ENCODE results near the gene ANKS6. TPM values are rescaled to one million over a fixed set of nuclear protein-coding genes. Genes with fewer than 3 reads are reported as not detected.
A peak's percentile ranks its signal among the peaks of the same experiment; 100 is the strongest.

ANKS6 gene
- total RNA-seq, 1 donor from 2014 or later, result 10.9 TPM

DNA sequence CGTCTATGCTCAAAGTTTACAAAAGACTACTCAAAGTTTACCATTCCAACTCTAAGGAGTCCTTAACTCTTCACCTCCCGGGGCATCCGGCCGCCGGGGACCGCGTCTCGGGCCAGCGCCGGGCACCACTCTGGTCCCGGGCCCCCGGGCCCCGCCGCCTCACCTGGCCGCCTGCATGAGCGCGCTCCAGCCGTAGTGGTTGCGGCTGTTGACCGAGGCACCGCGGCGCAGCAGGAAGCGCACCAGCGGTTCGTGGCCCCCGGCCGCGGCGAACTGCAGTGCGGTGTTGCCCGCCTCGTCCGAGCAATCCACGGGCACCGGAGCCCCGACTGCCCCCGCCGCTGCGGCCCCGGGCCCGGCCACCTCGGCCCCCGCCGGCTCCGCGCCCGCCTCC is 388 bp downstream of the ANKS6 start:
- DNase-seq (ENCODE audit: low spot score), result no peak
- peaks cover 23% of the 10 kb centered on the region for H3K4me1 Mint-ChIP-seq (ENCODE audit: low read depth)
- peaks cover 10% of the 10 kb centered on the region for H3K36me3 Mint-ChIP-seq (ENCODE audit: low read depth)
- H3K4me3 Mint-ChIP-seq (ENCODE audit: low read depth), result peak overlapping the region; percentile 10
- peaks cover 14% of the 10 kb centered on the region for H3K9me3 Mint-ChIP-seq
- intact Hi-C loops (cut with micrococcal nuclease), result no loop called here
- H3K27ac Mint-ChIP-seq, result no peak overlapping the region
- H3K27me3 Mint-ChIP-seq (ENCODE audit: low read depth), result peaks cover 28% of the 10 kb centered on the region

- Mint-ChIP-seq H3K36me3 (ENCODE audit: low read depth) (peaks cover 10% of the 10 kb centered on the region), H3K9me3 (peaks cover 14% of the 10 kb centered on the region), H3K27me3 (ENCODE audit: low read depth) (peaks cover 28% of the 10 kb centered on the region), H3K27ac (no peak overlapping the region), H3K4me3 (ENCODE audit: low read depth) (peak overlapping the region; percentile 10), H3K4me1 (ENCODE audit: low read depth) (peaks cover 23% of the 10 kb centered on the region)
- intact Hi-C loops (cut with micrococcal nuclease), result no loop called here
- DNase-seq (ENCODE audit: low spot score), result no peak
Observed at GRCh38 chr9:98795295-98795955, 930 bp downstream of the ANKS6 start.

GRCh38 chr9:98794802-98795201 is 1.6 kb downstream of the ANKS6 start:
- Mint-ChIP-seq H3K4me3 (ENCODE audit: low read depth) (peak overlapping the region; percentile 10), H3K27ac (no peak overlapping the region), H3K27me3 (ENCODE audit: low read depth) (peaks cover 28% of the 10 kb centered on the region), H3K9me3 (peaks cover 14% of the 10 kb centered on the region), H3K36me3 (ENCODE audit: low read depth) (peaks cover 10% of the 10 kb centered on the region), H3K4me1 (ENCODE audit: low read depth) (peaks cover 23% of the 10 kb centered on the region)
- no peak for DNase-seq (ENCODE audit: low spot score)
- intact Hi-C loops (cut with micrococcal nuclease), result no loop called here

GRCh38 chr9:98793031-98793430 is 3.3 kb downstream of the ANKS6 start:
- Mint-ChIP-seq H3K4me3 (ENCODE audit: low read depth) (no peak overlapping the region), H3K27me3 (ENCODE audit: low read depth) (peaks cover 21% of the 10 kb centered on the region), H3K9me3 (peaks cover 5% of the 10 kb centered on the region), H3K27ac (no peak overlapping the region), H3K36me3 (ENCODE audit: low read depth) (peaks cover 3% of the 10 kb centered on the region), H3K4me1 (ENCODE audit: low read depth) (peaks cover 23% of the 10 kb centered on the region)
- intact Hi-C loops (cut with micrococcal nuclease), result no loop called here
- DNase-seq (ENCODE audit: low spot score), result no peak

GRCh38 chr9:98791608-98792490 is 4.5 kb downstream of the ANKS6 start:
- intact Hi-C loops (cut with micrococcal nuclease), result loop anchor here (1.0 kb wide), 1 partner anchor 477 kb away; no protein-coding TSS in a partner anchor
- no peaks in the 10 kb centered on the region for H3K36me3 Mint-ChIP-seq (ENCODE audit: low read depth)
- H3K27ac Mint-ChIP-seq, result no peak overlapping the region
- peaks cover 20% of the 10 kb centered on the region for H3K4me1 Mint-ChIP-seq (ENCODE audit: low read depth)
- no peaks in the 10 kb centered on the region for H3K9me3 Mint-ChIP-seq
- H3K27me3 Mint-ChIP-seq (ENCODE audit: low read depth), result peaks cover 13% of the 10 kb centered on the region
- H3K4me3 Mint-ChIP-seq (ENCODE audit: low read depth), result no peak overlapping the region
- DNase-seq (ENCODE audit: low spot score), result no peak

GRCh38 chr9:98790842-98791607 is 5.3 kb downstream of the ANKS6 start:
- intact Hi-C loops (cut with micrococcal nuclease), result loop anchor here (1.0 kb wide), 1 partner anchor 476 kb away; no protein-coding TSS in a partner anchor
- Mint-ChIP-seq H3K36me3 (ENCODE audit: low read depth) (no peaks in the 10 kb centered on the region), H3K27ac (no peak overlapping the region)

DNA sequence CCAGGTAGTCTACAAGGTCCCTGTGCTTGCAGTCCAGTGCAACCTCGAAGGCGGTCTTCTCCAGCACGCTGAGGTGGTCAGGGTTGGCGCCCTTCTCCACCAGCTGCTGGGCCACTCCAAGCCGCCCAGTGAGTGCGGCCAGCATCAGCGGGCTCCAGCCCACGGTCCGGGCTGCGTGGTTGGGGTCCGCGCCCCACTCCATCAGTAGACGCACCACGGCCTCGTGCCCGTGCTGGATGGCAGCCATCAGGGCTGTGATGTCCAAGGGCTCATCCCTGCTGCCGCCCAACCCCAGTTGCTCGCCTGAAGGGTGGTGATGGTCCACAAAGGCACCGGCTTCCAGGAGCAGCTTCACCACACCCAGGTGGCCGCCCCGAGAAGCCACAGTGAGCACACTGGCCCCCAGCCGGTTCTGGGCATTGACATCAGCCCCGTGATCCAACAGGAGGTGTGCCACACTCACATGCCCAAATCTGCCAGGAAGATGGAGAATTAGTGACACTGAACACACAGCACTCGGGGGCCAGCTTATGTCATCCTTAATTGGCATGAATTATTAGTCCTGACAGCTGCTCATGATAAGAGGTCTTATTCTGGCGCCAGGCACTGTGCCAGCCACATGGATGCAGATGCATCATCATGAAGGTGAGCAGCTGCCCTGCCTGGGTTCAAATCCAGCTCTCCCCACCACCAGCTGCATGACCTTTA is 6.1 kb downstream of the ANKS6 start:
- Mint-ChIP-seq H3K4me3 (ENCODE audit: low read depth) (no peak overlapping the region), H3K27ac (no peak overlapping the region), H3K9me3 (no peaks in the 10 kb centered on the region), H3K4me1 (ENCODE audit: low read depth) (peaks cover 14% of the 10 kb centered on the region), H3K36me3 (ENCODE audit: low read depth) (no peaks in the 10 kb centered on the region), H3K27me3 (ENCODE audit: low read depth) (peaks cover 8% of the 10 kb centered on the region)
- DNase-seq (ENCODE audit: low spot score), result no peak
- intact Hi-C loops (cut with micrococcal nuclease), result no loop called here

More at GRCh38 chr9:98790842-98791607, 5.3 kb downstream of the ANKS6 start:
- Mint-ChIP-seq H3K27me3 (ENCODE audit: low read depth) (peaks cover 13% of the 10 kb centered on the region), H3K4me3 (ENCODE audit: low read depth) (no peak overlapping the region), H3K9me3 (no peaks in the 10 kb centered on the region), H3K4me1 (ENCODE audit: low read depth) (peaks cover 20% of the 10 kb centered on the region)
- peak; percentile 55 for DNase-seq (ENCODE audit: low spot score)

- Mint-ChIP-seq H3K9me3 (no peaks in the 10 kb centered on the region), H3K4me1 (ENCODE audit: low read depth) (peaks cover 9% of the 10 kb centered on the region), H3K27ac (no peak overlapping the region), H3K4me3 (ENCODE audit: low read depth) (no peak overlapping the region), H3K36me3 (ENCODE audit: low read depth) (no peaks in the 10 kb centered on the region), H3K27me3 (ENCODE audit: low read depth) (peaks cover 4% of the 10 kb centered on the region)
- intact Hi-C loops (cut with micrococcal nuclease), result no loop called here
- DNase-seq (ENCODE audit: low spot score), result no peak
Observed at GRCh38 chr9:98789483-98790133, 6.7 kb downstream of the ANKS6 start.

GRCh38 chr9:98787766-98788335 is 8.5 kb downstream of the ANKS6 start:
- no peak overlapping the region for H3K4me3 Mint-ChIP-seq (ENCODE audit: low read depth)
- H3K4me1 Mint-ChIP-seq (ENCODE audit: low read depth), result peaks cover 8% of the 10 kb centered on the region
- intact Hi-C loops (cut with micrococcal nuclease), result no loop called here
- no peaks in the 10 kb centered on the region for H3K27me3 Mint-ChIP-seq (ENCODE audit: low read depth)
- no peak overlapping the region for H3K27ac Mint-ChIP-seq
- no peaks in the 10 kb centered on the region for H3K36me3 Mint-ChIP-seq (ENCODE audit: low read depth)
- H3K9me3 Mint-ChIP-seq, result no peaks in the 10 kb centered on the region
- DNase-seq (ENCODE audit: low spot score), result no peak

DNA sequence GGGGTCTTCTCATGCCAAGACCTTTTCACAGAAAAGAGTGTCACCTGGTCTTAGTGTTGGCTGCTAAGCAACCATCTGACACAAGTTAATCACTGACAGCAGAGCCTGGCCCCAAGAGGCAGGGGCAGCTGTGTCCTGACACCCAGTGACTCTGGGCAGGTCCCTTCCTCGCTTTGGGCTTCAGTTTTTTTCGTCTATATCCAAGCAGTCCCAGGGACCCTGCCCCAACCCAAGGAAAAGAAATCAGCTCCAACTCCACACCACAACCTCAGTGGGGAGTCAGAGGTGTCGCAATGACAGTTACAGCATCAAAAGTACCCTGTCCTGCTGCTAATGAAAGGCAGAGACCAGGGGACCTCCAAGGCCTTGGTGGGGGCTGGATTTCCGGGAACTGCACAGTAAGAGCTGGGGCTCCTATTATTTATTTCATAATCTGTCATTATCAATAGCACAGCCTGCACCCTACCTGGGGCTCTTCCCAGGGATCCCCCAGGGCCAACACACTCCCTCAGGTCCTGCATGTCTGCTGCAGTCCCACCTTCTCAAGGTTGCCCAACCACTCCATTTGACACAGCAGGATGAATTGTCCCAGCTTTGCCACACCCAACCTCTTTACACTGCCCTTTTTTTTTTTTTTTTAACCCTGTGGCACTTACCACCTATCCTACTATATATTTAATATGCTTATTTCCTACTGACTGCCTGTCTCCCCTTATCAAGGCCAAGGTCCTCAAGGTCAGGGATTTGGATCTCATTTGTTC is 9.4 kb downstream of the ANKS6 start:
- H3K9me3 Mint-ChIP-seq, result no peaks in the 10 kb centered on the region
- H3K4me3 Mint-ChIP-seq (ENCODE audit: low read depth), result no peak overlapping the region
- no peak overlapping the region for H3K27ac Mint-ChIP-seq
- H3K27me3 Mint-ChIP-seq (ENCODE audit: low read depth), result no peaks in the 10 kb centered on the region
- no peaks in the 10 kb centered on the region for H3K36me3 Mint-ChIP-seq (ENCODE audit: low read depth)
- peaks cover 4% of the 10 kb centered on the region for H3K4me1 Mint-ChIP-seq (ENCODE audit: low read depth)
- DNase-seq (ENCODE audit: low spot score), result no peak
- intact Hi-C loops (cut with micrococcal nuclease), result no loop called here

Measured in activated T-helper 2 cell treated with anti-CD3 and anti-CD28 coated beads, Interferon-gamma antibody, Interleukin-2, Interleukin-4, amounts not matched to agents 10 μg/mL and 5 μg/mL and 100 μg/mL, durations not matched to agents 14 hours and 24 hours and 36 hours (primary cell).